ENCODE results near the gene OMP. TPM values are rescaled to one million over a fixed set of nuclear protein-coding genes. Genes with fewer than 3 reads are reported as not detected.

OMP gene
- total and polyA plus RNA-seq, 3 donors from 2014 or later, result 1.7 to 6.7 TPM; not detected in 1

GRCh38 chr11:77089004-77089545 lies 13.6 kb upstream of the OMP start:
- intact Hi-C loops (cut with DNase I; ENCODE audit: low total_unique reads), result loop anchor here (5.0 kb wide), 1 partner anchor 42 kb away; no protein-coding TSS in a partner anchor
- Histone ChIP-seq H3K27ac (no peak overlapping the region), H3K9me3 (no peaks in the 10 kb centered on the region), H3K27me3 (no peaks in the 10 kb centered on the region), H3K4me1 (peaks cover 56% of the 10 kb centered on the region), H3K4me3 (no peak overlapping the region), H3K36me3 (ENCODE audit: low read depth, missing control alignments) (no peaks in the 10 kb centered on the region)
- 81 to 100% methylated on average over 1 to 3 of the region's 3 CpGs for WGBS, 2 donors
- DNase-seq, result no peak
- no peak for TF ChIP-seq CTCF (IDR thresholded peaks at IDR 0.05)
- no peak for TF ChIP-seq POLR2A (IDR thresholded peaks at IDR 0.05)

- Histone ChIP-seq H3K9me3 (no peaks in the 10 kb centered on the region), H3K27me3 (no peaks in the 10 kb centered on the region), H3K4me1 (peaks cover 46% of the 10 kb centered on the region), H3K27ac (no peak overlapping the region), H3K4me3 (no peak overlapping the region), H3K36me3 (ENCODE audit: low read depth, missing control alignments) (no peaks in the 10 kb centered on the region)
- 78 to 100% methylated on average over 1 to 4 of the region's 4 CpGs for whole genome bisulfite sequencing, 2 donors
- intact Hi-C loops (cut with DNase I; ENCODE audit: low total_unique reads), result no loop called here
- TF ChIP-seq POLR2A (IDR thresholded peaks at IDR 0.05) (no peak), CTCF (IDR thresholded peaks at IDR 0.05) (no peak)
- no peak for DNase-seq
These were observed 12.6 kb upstream of the OMP start for GRCh38 chr11:77090046-77090372.

GRCh38 chr11:77090373-77091111 lies 12.1 kb upstream of the OMP start:
- Histone ChIP-seq H3K27ac (no peak overlapping the region), H3K4me3 (no peak overlapping the region), H3K27me3 (no peaks in the 10 kb centered on the region), H3K9me3 (no peaks in the 10 kb centered on the region), H3K36me3 (ENCODE audit: low read depth, missing control alignments) (no peaks in the 10 kb centered on the region), H3K4me1 (peaks cover 46% of the 10 kb centered on the region)
- intact Hi-C loops (cut with DNase I; ENCODE audit: low total_unique reads), result no loop called here
- TF ChIP-seq POLR2A (IDR thresholded peaks at IDR 0.05) (no peak), CTCF (IDR thresholded peaks at IDR 0.05) (no peak)
- no peak for DNase-seq
- 69 to 76% methylated on average over 8 to 13 of the region's 13 CpGs for WGBS, 2 donors

- DNase-seq, result peak; percentile 87
- no peak overlapping the region for H3K27ac ChIP-seq
- intact Hi-C loops (cut with DNase I; ENCODE audit: low total_unique reads), result no loop called here
- peaks cover 39% of the 10 kb centered on the region for H3K4me1 ChIP-seq
- 40 to 44% methylated on average over 1 to 9 of the region's 9 CpGs for WGBS, 2 donors
- H3K9me3 ChIP-seq, result no peaks in the 10 kb centered on the region
- no peaks in the 10 kb centered on the region for H3K27me3 ChIP-seq
- H3K4me3 ChIP-seq, result no peak overlapping the region
- no peak for TF ChIP-seq POLR2A (IDR thresholded peaks at IDR 0.05)
- peak; percentile 84 to 94 (median 91) for TF ChIP-seq CTCF (IDR thresholded peaks at IDR 0.05)
- H3K36me3 ChIP-seq (ENCODE audit: low read depth, missing control alignments), result no peaks in the 10 kb centered on the region
These were observed 11.3 kb upstream of the OMP start for GRCh38 chr11:77091146-77091940.
